Measurements from ENCODE around the gene CSH2. TPM values are rescaled to one million over a fixed set of nuclear protein-coding genes. Genes with fewer than 3 reads are reported as not detected.
A peak's percentile ranks its signal among the peaks of the same experiment; 100 is the strongest.

The CSH2 gene
- total and polyA plus RNA-seq, 2 of the 13 experiments (the other 11 are each of a cell fraction or from before 2014, with no cell fraction given) = not detected

DNA sequence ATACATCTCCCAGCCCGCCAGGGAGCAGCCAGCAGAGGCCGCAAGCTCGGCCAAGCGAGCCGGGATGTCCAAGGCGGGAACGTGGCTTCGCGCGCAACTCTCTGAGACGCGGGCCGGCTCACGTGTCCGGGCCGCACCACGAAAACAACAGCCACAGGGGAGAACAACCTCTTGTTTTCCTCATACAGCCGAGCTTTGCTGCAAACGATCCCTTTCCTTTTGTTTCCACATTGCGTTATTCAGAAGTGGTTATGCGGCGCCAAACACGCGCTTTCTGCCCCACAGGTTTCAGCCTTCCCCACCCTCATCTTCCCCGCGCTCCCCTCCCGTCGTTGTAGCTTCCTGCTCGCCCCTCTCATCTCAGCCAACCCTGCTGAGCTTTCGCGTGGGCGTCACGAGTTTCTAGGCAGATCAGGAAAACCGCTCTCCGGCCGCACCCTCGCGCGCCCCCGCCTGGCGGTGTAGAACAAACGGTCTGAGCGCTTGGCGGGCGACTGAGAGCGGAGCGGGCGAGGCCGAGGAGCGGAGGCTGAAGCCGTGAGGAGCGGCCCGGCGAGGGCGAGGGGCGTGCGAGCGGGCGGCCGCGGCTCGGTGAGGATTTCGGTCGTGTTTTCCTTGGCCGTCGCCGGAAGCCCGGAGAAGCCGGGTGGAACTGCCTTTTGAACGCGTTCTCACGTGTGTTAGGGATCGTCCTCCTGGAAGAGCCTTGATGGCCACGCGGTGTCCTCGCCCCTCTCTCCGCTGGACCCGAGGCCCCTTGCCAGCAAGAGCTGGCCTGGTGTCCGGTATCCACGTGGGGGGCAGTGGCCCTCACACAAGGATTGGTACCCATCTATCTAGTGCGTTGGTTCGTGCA, 24.4 kb downstream of the CSH2 start (continued):
- TF ChIP-seq, protein P1, sequence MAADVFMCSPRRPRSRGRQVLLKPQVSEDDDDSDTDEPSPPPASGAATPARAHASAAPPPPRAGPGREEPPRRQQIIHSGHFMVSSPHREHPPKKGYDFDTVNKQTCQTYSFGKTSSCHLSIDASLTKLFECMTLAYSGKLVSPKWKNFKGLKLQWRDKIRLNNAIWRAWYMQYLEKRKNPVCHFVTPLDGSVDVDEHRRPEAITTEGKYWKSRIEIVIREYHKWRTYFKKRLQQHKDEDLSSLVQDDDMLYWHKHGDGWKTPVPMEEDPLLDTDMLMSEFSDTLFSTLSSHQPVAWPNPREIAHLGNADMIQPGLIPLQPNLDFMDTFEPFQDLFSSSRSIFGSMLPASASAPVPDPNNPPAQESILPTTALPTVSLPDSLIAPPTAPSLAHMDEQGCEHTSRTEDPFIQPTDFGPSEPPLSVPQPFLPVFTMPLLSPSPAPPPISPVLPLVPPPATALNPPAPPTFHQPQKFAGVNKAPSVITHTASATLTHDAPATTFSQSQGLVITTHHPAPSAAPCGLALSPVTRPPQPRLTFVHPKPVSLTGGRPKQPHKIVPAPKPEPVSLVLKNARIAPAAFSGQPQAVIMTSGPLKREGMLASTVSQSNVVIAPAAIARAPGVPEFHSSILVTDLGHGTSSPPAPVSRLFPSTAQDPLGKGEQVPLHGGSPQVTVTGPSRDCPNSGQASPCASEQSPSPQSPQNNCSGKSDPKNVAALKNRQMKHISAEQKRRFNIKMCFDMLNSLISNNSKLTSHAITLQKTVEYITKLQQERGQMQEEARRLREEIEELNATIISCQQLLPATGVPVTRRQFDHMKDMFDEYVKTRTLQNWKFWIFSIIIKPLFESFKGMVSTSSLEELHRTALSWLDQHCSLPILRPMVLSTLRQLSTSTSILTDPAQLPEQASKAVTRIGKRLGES (CRISPR knock-in tag; IDR thresholded peaks at IDR 0.05; ENCODE audit: borderline replicate concordance) = no peak
- TF ChIP-seq, protein P2, sequence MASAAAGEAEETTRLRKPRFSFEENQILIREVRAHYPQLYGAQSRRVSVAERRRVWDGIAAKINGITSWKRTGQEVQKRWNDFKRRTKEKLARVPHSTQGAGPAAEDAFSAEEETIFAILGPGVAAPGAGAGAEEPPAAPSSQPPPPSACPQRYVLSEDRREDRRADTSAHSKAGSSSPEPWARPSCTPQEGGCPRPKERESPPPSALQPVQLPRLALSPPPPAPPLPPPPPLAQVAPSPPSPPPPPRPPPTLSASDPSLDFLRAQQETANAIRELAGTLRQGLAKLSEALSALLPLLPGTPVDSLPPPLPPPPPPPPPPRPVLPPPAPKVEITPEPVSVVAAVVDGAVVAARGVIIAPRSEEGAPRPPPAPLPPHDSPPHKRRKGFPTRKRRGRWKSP (CRISPR knock-in tag; IDR thresholded peaks at IDR 0.05) = no peak
- TF ChIP-seq JUND (CRISPR knock-in tag; IDR thresholded peaks at IDR 0.05) (no peak), MTA3 (CRISPR knock-in tag; IDR thresholded peaks at IDR 0.05) (no peak), JDP2 (CRISPR knock-in tag; IDR thresholded peaks at IDR 0.05; ENCODE audit: borderline replicate concordance) (no peak), ZZZ3 (CRISPR knock-in tag; IDR thresholded peaks at IDR 0.05; ENCODE audit: borderline replicate concordance) (no peak), NFYC (CRISPR knock-in tag; IDR thresholded peaks at IDR 0.05) (peak; percentile 80), ZNF496 (CRISPR knock-in tag; IDR thresholded peaks at IDR 0.05; ENCODE audit: insufficient replicate concordance) (no peak), ZNF547 (CRISPR knock-in tag; IDR thresholded peaks at IDR 0.05) (0 out of 2 replicates have a peak, but pooled peaks have one; percentile 20), SETDB1 (CRISPR knock-in tag; IDR thresholded peaks at IDR 0.05; ENCODE audit: borderline replicate concordance) (no peak), ZKSCAN1 (IDR thresholded peaks at IDR 0.05; ENCODE audit: low read length) (no peak), ERF (CRISPR knock-in tag; IDR thresholded peaks at IDR 0.05) (no peak)
- TF ChIP-seq, protein P3, sequence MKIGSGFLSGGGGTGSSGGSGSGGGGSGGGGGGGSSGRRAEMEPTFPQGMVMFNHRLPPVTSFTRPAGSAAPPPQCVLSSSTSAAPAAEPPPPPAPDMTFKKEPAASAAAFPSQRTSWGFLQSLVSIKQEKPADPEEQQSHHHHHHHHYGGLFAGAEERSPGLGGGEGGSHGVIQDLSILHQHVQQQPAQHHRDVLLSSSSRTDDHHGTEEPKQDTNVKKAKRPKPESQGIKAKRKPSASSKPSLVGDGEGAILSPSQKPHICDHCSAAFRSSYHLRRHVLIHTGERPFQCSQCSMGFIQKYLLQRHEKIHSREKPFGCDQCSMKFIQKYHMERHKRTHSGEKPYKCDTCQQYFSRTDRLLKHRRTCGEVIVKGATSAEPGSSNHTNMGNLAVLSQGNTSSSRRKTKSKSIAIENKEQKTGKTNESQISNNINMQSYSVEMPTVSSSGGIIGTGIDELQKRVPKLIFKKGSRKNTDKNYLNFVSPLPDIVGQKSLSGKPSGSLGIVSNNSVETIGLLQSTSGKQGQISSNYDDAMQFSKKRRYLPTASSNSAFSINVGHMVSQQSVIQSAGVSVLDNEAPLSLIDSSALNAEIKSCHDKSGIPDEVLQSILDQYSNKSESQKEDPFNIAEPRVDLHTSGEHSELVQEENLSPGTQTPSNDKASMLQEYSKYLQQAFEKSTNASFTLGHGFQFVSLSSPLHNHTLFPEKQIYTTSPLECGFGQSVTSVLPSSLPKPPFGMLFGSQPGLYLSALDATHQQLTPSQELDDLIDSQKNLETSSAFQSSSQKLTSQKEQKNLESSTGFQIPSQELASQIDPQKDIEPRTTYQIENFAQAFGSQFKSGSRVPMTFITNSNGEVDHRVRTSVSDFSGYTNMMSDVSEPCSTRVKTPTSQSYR (CRISPR knock-in tag; IDR thresholded peaks at IDR 0.05; ENCODE audit: borderline replicate concordance) = no peak
- TF ChIP-seq, protein P4, sequence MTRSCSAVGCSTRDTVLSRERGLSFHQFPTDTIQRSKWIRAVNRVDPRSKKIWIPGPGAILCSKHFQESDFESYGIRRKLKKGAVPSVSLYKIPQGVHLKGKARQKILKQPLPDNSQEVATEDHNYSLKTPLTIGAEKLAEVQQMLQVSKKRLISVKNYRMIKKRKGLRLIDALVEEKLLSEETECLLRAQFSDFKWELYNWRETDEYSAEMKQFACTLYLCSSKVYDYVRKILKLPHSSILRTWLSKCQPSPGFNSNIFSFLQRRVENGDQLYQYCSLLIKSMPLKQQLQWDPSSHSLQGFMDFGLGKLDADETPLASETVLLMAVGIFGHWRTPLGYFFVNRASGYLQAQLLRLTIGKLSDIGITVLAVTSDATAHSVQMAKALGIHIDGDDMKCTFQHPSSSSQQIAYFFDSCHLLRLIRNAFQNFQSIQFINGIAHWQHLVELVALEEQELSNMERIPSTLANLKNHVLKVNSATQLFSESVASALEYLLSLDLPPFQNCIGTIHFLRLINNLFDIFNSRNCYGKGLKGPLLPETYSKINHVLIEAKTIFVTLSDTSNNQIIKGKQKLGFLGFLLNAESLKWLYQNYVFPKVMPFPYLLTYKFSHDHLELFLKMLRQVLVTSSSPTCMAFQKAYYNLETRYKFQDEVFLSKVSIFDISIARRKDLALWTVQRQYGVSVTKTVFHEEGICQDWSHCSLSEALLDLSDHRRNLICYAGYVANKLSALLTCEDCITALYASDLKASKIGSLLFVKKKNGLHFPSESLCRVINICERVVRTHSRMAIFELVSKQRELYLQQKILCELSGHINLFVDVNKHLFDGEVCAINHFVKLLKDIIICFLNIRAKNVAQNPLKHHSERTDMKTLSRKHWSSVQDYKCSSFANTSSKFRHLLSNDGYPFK (CRISPR knock-in tag; IDR thresholded peaks at IDR 0.05; ENCODE audit: borderline replicate concordance) = 0 out of 2 replicates have a peak, but pooled peaks have one; percentile 17
